ENCODE data around the gene LONP2. TPM values are rescaled to one million over a fixed set of nuclear protein-coding genes. Genes with fewer than 3 reads are reported as not detected.
"Not testable (repeated sequence)": the region's sequence is repeated elsewhere in the genome, so short reads cannot be mapped to it uniquely, and the experiment has no call there.

The LONP2 gene
- total and polyA plus RNA-seq, 2 donors, result 37.7 to 39.5 TPM

DNA sequence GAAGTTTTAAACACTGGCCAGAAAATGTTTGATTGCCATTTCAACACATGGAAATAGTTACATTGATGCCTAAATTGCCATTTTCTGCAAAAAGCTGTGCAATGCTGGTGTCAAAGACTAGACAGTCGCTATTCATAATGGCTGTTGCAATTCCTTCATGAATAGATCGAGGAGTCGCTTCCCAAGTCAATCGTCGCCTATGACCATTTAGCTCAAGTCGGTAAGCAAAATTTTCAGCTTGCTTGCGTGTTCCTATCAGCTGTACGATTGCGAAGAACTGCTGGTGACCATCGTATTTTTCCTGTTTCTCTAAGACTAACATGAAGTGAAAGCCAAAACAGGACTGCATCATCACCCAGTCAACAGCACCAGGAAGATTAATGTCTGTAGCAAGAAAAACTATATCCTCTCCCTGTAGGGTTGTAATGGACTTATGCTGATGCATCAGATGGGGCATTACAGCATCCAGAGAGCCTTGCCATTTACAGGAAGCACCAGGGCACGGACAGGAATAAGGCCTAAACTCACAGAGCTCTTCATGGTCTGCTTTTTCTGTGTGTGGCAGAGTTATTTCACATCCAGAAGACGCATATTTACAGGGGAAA is 117.5 kb downstream of the LONP2 start:
- Histone ChIP-seq H3K27ac (ENCODE audit: low read depth in 1 of 2, low read length in 1 of 2) (peak overlapping the region; percentile 35 to 36), H3K9me3 (ENCODE audit: control insufficient read depth in 2 of 2, insufficient read depth in 1 of 2, low read length in 1 of 2) (no peaks in the 10 kb centered on the region), H3K36me3 (ENCODE audit: control insufficient read depth in 2 of 2, insufficient read depth in 2 of 2, low read length in 1 of 2) (peaks cover 9% of the 10 kb centered on the region in 2 donors), H3K4me1 (ENCODE audit: control insufficient read depth in 2 of 2, insufficient read depth in 2 of 2, low read length in 2 of 2) (peaks cover 8 to 14% of the 10 kb centered on the region in 2 donors), H3K4me3 (ENCODE audit: low read length in 2 of 2) (no peak overlapping the region), H3K27me3 (ENCODE audit: control insufficient read depth in 2 of 2, insufficient read depth in 1 of 2, low read length in 1 of 2) (no peaks in the 10 kb centered on the region)
- 98% methylated on average over 12 of the region's 12 CpGs for WGBS
- DNase-seq (ENCODE audit: low read depth in 6 of 9, low spot score in 9 of 9), result no peak

DNA sequence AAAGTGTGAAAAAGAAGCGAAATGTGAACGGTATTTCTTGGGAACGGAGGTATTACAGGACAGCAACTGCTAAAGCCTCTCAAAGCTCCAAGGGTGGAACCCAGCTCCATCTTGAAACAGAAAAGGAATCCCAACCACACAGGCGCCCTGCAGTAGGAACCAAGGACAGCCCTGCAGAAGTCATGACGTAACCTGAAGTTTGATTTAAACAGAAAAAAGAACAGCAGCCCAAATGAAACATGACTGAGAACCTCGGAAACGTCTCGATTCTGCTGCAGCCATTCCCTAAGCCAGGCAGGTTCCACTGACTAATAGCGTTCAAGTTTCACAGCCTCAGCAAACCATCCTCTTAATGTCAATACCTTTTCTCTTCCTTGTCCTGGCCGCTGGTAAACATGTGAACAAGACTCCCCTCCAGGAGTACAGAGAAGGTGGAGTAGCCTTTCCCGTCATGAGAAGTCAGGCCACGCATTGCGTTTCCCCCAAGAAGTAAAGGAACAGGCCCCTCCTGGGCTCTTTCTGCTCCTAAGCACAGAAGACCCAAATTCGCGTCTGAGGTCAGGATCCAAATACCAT is 121.0 kb downstream of the LONP2 start:
- peak overlapping the region; percentile 60 to 78 for H3K4me3 ChIP-seq (ENCODE audit: low read length in 2 of 2)
- peaks cover 8 to 19% of the 10 kb centered on the region in 2 donors for H3K4me1 ChIP-seq (ENCODE audit: control insufficient read depth in 2 of 2, insufficient read depth in 2 of 2, low read length in 2 of 2)
- H3K27me3 ChIP-seq (ENCODE audit: control insufficient read depth in 2 of 2, insufficient read depth in 1 of 2, low read length in 1 of 2), result no peaks in the 10 kb centered on the region
- DNase-seq (ENCODE audit: low read depth in 6 of 9, low spot score in 9 of 9), result no peak
- WGBS, result 90% methylated on average over 15 of the region's 15 CpGs
- no peaks in the 10 kb centered on the region for H3K9me3 ChIP-seq (ENCODE audit: control insufficient read depth in 2 of 2, insufficient read depth in 1 of 2, low read length in 1 of 2)
- peak overlapping the region; percentile 10 to 33 for H3K27ac ChIP-seq (ENCODE audit: low read depth in 1 of 2, low read length in 1 of 2)
- H3K36me3 ChIP-seq (ENCODE audit: control insufficient read depth in 2 of 2, insufficient read depth in 2 of 2, low read length in 1 of 2), result peaks cover 9% of the 10 kb centered on the region in 2 donors

DNA sequence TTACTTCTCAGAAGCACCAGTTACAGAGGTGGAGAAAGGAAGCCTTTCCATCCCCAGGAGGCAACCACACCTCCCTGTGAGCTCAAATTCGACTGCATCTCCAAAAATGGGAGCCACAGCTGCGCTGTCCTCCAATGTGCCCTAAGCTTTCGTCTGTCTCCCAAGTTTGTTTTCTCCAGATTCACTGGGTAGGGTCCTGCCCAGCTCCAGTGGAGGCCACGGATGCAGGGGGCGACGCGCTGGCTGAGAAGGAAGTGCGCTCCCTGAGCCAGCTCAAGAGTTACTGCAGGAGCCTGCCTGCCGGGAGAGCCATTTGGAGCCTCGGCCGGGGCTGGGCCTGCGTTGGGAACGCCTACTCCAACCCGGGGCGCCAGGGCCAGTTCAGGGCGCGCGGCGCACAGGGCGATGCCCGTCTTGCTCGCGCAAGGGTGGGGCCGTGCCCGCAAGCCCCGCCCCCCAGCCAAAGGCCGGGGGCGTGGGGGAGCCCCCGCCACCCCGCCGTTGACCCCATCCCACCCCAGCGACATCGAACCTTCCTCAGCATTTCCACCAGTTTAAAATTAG is 121.6 kb downstream of the LONP2 start:
- peaks cover 8 to 19% of the 10 kb centered on the region in 2 donors for H3K4me1 ChIP-seq (ENCODE audit: control insufficient read depth in 2 of 2, insufficient read depth in 2 of 2, low read length in 2 of 2)
- H3K9me3 ChIP-seq (ENCODE audit: control insufficient read depth in 2 of 2, insufficient read depth in 1 of 2, low read length in 1 of 2), result no peaks in the 10 kb centered on the region
- peak overlapping the region; percentile 60 to 78 for H3K4me3 ChIP-seq (ENCODE audit: low read length in 2 of 2)
- H3K27me3 ChIP-seq (ENCODE audit: control insufficient read depth in 2 of 2, insufficient read depth in 1 of 2, low read length in 1 of 2), result no peaks in the 10 kb centered on the region
- peaks cover 9% of the 10 kb centered on the region in 2 donors for H3K36me3 ChIP-seq (ENCODE audit: control insufficient read depth in 2 of 2, insufficient read depth in 2 of 2, low read length in 1 of 2)
- H3K27ac ChIP-seq (ENCODE audit: low read depth in 1 of 2, low read length in 1 of 2), result peak overlapping the region; percentile 73 to 77
- WGBS, result 7% methylated on average over 33 of the region's 33 CpGs
- peak in 5 of 9 donors; percentile 34 to 76 (median 65) for DNase-seq (ENCODE audit: low read depth in 6 of 9, low spot score in 9 of 9)

DNA sequence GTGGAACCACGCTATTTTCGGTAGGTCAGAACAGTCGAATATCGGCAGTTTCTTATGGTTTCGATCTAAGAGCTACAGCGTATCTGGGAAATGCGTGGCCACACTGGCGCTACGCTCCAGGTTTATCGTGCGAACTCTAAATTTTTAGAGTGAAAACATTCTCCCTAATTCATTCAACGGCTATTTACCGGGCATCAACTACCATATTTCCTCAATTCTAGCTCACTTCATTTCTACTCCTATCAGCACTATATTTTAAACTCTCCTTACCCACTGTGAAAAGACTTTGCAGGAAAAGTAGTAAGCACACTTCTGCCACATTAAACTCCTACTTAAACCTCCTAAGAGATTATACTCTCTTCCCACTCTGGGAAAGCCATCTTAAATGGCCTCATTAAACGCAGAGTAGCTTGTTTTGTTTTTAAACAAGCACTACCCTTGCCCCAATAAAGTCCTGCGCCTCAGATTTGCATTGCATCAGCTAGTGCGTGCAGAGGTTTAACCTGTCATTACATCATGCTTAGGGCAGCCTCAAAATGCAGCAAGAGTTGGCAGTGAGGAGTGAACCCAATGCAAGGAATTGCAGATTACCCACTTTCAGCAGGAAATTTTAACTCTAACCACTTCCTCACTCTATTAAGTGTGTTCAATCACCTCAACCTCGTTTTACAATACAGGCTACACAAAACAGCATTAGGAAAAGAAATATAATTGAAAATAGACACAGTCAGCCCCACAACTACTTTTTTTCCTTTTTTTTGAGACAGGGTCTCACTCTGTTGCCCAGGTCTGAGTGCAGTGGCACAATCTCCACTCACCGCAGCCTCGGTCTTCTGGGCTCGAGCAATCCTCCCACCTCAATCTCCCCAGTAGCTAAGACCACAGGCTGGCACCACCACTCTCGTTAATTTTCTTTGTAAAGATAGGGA is 122.3 kb downstream of the LONP2 start:
- Histone ChIP-seq H3K9me3 (ENCODE audit: control insufficient read depth in 2 of 2, insufficient read depth in 1 of 2, low read length in 1 of 2) (no peaks in the 10 kb centered on the region), H3K4me3 (ENCODE audit: low read length in 2 of 2) (peak overlapping the region; percentile 60 to 78), H3K27me3 (ENCODE audit: control insufficient read depth in 2 of 2, insufficient read depth in 1 of 2, low read length in 1 of 2) (no peaks in the 10 kb centered on the region), H3K27ac (ENCODE audit: low read depth in 1 of 2, low read length in 1 of 2) (peak overlapping the region; percentile 73 to 77), H3K4me1 (ENCODE audit: control insufficient read depth in 2 of 2, insufficient read depth in 2 of 2, low read length in 2 of 2) (peaks cover 8 to 19% of the 10 kb centered on the region in 2 donors), H3K36me3 (ENCODE audit: control insufficient read depth in 2 of 2, insufficient read depth in 2 of 2, low read length in 1 of 2) (peaks cover 7 to 8% of the 10 kb centered on the region in 2 donors)
- WGBS, result 19% methylated on average over 21 of the region's 21 CpGs
- DNase-seq (ENCODE audit: low read depth in 6 of 9, low spot score in 9 of 9), result peak in 6 of 9 donors; percentile 14 to 61 (median 34)

DNA sequence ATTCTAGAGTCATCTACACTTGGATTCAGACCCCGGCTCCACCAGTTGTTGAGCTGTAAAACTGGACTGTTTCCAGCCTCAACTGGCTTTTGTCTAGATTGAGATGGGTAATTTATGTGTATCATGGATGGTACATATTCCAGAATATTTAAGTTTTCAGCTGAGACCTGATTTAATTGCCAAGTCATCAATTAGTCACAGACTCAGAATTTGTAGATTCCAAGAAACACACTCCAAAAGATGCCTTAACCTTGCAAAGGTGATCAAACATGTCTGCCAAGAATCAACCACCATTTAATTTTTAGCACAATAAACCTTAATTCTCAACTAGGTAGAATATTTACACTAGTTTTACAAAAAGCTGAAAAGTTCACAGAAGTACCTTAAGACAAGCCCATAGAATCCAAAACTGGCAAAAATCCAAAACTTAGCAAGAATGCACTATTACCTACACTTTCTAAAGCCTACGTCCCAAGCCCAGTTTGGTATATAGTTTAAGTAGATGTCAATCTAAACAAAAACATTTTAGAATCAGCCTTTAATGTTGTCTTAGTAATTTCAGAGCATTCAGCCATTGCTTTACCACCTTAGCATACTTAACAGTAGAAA is 123.4 kb downstream of the LONP2 start:
- Histone ChIP-seq H3K4me3 (ENCODE audit: low read length in 2 of 2) (no peak overlapping the region), H3K36me3 (ENCODE audit: control insufficient read depth in 2 of 2, insufficient read depth in 2 of 2, low read length in 1 of 2) (no peaks in the 10 kb centered on the region), H3K27ac (ENCODE audit: low read depth in 1 of 2, low read length in 1 of 2) (no peak overlapping the region), H3K9me3 (ENCODE audit: control insufficient read depth in 2 of 2, insufficient read depth in 1 of 2, low read length in 1 of 2) (no peaks in the 10 kb centered on the region), H3K4me1 (ENCODE audit: control insufficient read depth in 2 of 2, insufficient read depth in 2 of 2, low read length in 2 of 2) (peaks cover 8 to 19% of the 10 kb centered on the region in 2 donors), H3K27me3 (ENCODE audit: control insufficient read depth in 2 of 2, insufficient read depth in 1 of 2, low read length in 1 of 2) (no peaks in the 10 kb centered on the region)
- WGBS, result 94% methylated on average over 2 of the region's 2 CpGs
- DNase-seq (ENCODE audit: low read depth in 6 of 9, low spot score in 9 of 9), result no peak

DNA sequence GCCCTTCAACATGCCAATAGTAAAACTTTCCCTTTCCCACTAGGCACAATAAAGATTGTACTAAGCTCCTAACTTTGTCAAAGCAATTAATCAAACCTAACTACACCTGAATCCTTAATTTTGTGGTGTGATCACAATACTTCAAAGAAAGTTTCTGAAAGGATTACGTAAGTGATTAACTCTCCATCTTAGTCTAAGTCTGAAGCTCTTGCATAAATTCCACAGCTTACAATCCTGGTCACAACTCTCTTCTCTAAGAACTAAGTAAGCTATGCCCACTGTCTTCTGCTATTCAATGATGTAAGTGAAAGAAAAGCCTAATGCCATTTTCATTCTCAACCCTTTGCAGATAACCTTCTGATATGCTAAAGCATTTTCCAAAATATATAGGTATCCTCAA is 125.7 kb downstream of the LONP2 start:
- WGBS, result 96% methylated on average over 1 of the region's 1 CpG
- no peak overlapping the region for H3K27ac ChIP-seq (ENCODE audit: low read depth in 1 of 2, low read length in 1 of 2)
- peaks cover 8 to 16% of the 10 kb centered on the region in 2 donors for H3K4me1 ChIP-seq (ENCODE audit: control insufficient read depth in 2 of 2, insufficient read depth in 2 of 2, low read length in 2 of 2)

DNA sequence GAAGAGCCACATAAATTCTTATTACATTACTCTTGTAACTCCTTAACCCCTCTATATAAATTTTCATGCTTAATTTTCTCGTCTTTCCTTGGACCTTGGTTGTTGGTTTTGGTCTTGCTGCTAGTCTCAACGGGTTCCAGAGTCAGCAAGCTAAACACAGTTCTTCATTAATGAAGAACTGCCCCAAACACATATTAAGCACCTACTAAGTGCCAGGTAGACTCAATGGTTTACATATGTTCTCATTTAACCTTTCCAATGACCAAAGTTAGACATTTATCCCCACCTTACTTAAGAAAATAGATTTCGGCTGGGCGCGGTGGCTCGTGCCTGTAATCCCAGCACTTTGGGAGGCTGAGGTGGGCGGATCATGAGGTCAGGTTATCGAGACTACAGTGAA is 126.1 kb downstream of the LONP2 start:
- H3K4me3 ChIP-seq (ENCODE audit: low read length in 2 of 2), result no peak overlapping the region
- 98% methylated on average over 8 of the region's 8 CpGs for WGBS
- DNase-seq (ENCODE audit: low read depth in 6 of 9, low spot score in 9 of 9), result no peak
- H3K27me3 ChIP-seq (ENCODE audit: control insufficient read depth in 2 of 2, insufficient read depth in 1 of 2, low read length in 1 of 2), result no peaks in the 10 kb centered on the region
- H3K27ac ChIP-seq (ENCODE audit: low read depth in 1 of 2, low read length in 1 of 2), result no peak overlapping the region
- peaks cover 8 to 13% of the 10 kb centered on the region in 2 donors for H3K4me1 ChIP-seq (ENCODE audit: control insufficient read depth in 2 of 2, insufficient read depth in 2 of 2, low read length in 2 of 2)
- H3K36me3 ChIP-seq (ENCODE audit: control insufficient read depth in 2 of 2, insufficient read depth in 2 of 2, low read length in 1 of 2), result no peaks in the 10 kb centered on the region
- no peaks in the 10 kb centered on the region for H3K9me3 ChIP-seq (ENCODE audit: control insufficient read depth in 2 of 2, insufficient read depth in 1 of 2, low read length in 1 of 2)

More for the DNA sequence above, 125.7 kb downstream of the LONP2 start:
- no peak for DNase-seq (ENCODE audit: low read depth in 6 of 9, low spot score in 9 of 9)
- Histone ChIP-seq H3K4me3 (ENCODE audit: low read length in 2 of 2) (no peak overlapping the region), H3K36me3 (ENCODE audit: control insufficient read depth in 2 of 2, insufficient read depth in 2 of 2, low read length in 1 of 2) (no peaks in the 10 kb centered on the region), H3K9me3 (ENCODE audit: control insufficient read depth in 2 of 2, insufficient read depth in 1 of 2, low read length in 1 of 2) (no peaks in the 10 kb centered on the region), H3K27me3 (ENCODE audit: control insufficient read depth in 2 of 2, insufficient read depth in 1 of 2, low read length in 1 of 2) (no peaks in the 10 kb centered on the region)

DNA sequence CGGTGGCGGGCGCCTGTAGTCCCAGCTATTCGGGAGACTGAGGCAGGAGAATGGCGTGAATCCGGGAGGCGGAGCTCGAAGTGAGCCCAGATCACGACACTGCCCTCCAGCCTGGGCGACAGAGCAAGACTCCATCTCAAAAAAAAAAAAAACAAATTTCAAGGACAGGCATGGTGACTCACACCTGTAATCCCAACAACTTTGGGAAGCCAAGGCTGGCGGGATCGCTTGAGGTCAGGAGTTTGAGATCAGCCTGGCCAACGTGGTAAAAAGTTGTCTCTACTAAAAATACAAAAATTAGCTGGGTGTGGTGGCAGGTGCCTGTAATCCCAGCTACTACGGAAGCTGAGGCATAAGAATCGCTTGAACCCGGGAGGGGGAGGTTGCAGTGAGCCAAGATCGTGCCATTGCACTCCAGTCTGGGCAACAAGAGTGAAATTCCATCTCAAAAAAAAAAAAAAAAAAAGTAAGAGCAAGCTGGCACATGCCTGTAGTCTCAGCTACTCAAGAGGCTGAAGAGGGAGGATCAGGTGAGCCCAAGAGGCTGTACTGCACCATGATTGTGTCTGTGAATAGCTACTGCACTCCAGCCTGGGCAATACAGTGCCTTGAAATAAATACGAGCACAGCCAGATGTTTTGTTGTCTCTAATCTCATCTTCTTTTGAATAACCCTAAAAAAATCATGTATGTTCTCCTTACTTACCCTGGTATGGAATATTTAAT is 126.7 kb downstream of the LONP2 start:
- H3K4me1 ChIP-seq (ENCODE audit: control insufficient read depth in 2 of 2, insufficient read depth in 2 of 2, low read length in 2 of 2); DNase-seq (ENCODE audit: low read depth in 6 of 9, low spot score in 9 of 9): not testable (repeated sequence)
- 95% methylated on average over 18 of the region's 18 CpGs for WGBS

More for the DNA sequence above, 126.7 kb downstream of the LONP2 start:
- not testable (repeated sequence) for H3K27ac ChIP-seq (ENCODE audit: low read depth in 1 of 2, low read length in 1 of 2); H3K9me3 ChIP-seq (ENCODE audit: control insufficient read depth in 2 of 2, insufficient read depth in 1 of 2, low read length in 1 of 2); H3K27me3 ChIP-seq (ENCODE audit: control insufficient read depth in 2 of 2, insufficient read depth in 1 of 2, low read length in 1 of 2); H3K36me3 ChIP-seq (ENCODE audit: control insufficient read depth in 2 of 2, insufficient read depth in 2 of 2, low read length in 1 of 2); H3K4me3 ChIP-seq (ENCODE audit: low read length in 2 of 2)

Measured in thymus (tissue), 11 donors.